ENCODE data around the gene HADH. TPM values are rescaled to one million over a fixed set of nuclear protein-coding genes. Genes with fewer than 3 reads are reported as not detected.

Gene HADH
- polyA plus RNA-seq, 1 donor, result 195 TPM

GRCh38 chr4:108080747-108081146 lies 91.1 kb downstream of the HADH start:
- Histone ChIP-seq H3K4me3 (ENCODE audit: low read length) (no peak overlapping the region), H3K9me3 (ENCODE audit: control insufficient read depth, low read depth, low read length) (no peaks in the 10 kb centered on the region), H3K4me1 (ENCODE audit: control insufficient read depth, insufficient read depth, low read length) (no peaks in the 10 kb centered on the region), H3K36me3 (ENCODE audit: control insufficient read depth, insufficient read depth, low read length) (no peaks in the 10 kb centered on the region), H3K27me3 (ENCODE audit: control insufficient read depth, insufficient read depth, low read length) (peaks cover 5% of the 10 kb centered on the region), H3K27ac (ENCODE audit: low read length) (no peak overlapping the region)
- no CpG with 5 or more reads among the region's 10 CpGs for WGBS (ENCODE audit: insufficient coverage, low lambda C conversion rate)
- no peak for DNase-seq

GRCh38 chr4:108081256-108081655 lies 91.6 kb downstream of the HADH start:
- no peak overlapping the region for H3K27ac ChIP-seq (ENCODE audit: low read length)
- H3K36me3 ChIP-seq (ENCODE audit: control insufficient read depth, insufficient read depth, low read length), result no peaks in the 10 kb centered on the region
- no peaks in the 10 kb centered on the region for H3K9me3 ChIP-seq (ENCODE audit: control insufficient read depth, low read depth, low read length)
- WGBS (ENCODE audit: insufficient coverage, low lambda C conversion rate), result no CpG with 5 or more reads among the region's 16 CpGs
- no peak overlapping the region for H3K4me3 ChIP-seq (ENCODE audit: low read length)
- no peak for DNase-seq
- peaks cover 5% of the 10 kb centered on the region for H3K27me3 ChIP-seq (ENCODE audit: control insufficient read depth, insufficient read depth, low read length)
- no peaks in the 10 kb centered on the region for H3K4me1 ChIP-seq (ENCODE audit: control insufficient read depth, insufficient read depth, low read length)

Other genes starting within 250 kb of the HADH start
- gene SGMS2, start 165.0 kb upstream of the HADH start, polyA plus RNA-seq, result 35.3 TPM
- gene CYP2U1, start 58.3 kb upstream of the HADH start, polyA plus RNA-seq, result 6.6 TPM
- 8.5 TPM for gene LEF1, start 179.0 kb downstream of the HADH start, polyA plus RNA-seq